GM21619 (cell line): ENCODE data around the gene DSCAM.

ENCODE experiments used
- ATAC-seq: cut with Tn5 transposase; IDR thresholded peaks from one replicate; pipeline ENCODE4 v1.9.1; 2021; ENCODE audit not compliant: unreplicated experiment

The DSCAM gene

DNA sequence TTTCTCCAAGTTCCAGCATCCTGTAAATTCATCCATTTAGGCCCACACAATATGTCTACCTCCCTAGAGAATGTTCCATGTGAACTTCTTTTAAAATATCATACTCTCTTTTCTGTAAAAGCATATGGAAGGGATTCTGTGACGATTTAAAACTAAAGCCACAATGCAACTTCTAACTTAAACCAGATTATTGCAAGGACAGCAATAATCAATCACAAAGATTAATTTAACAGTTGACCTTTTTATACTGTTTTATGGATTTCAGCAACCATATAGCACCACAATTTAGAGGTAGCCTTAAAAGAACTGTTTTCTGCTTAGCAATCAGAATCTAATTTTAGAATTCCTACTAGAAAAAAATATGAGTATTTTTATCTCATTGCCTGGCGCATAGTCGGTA, 58.3 kb downstream of the DSCAM start:
- no peak for ATAC-seq

DNA sequence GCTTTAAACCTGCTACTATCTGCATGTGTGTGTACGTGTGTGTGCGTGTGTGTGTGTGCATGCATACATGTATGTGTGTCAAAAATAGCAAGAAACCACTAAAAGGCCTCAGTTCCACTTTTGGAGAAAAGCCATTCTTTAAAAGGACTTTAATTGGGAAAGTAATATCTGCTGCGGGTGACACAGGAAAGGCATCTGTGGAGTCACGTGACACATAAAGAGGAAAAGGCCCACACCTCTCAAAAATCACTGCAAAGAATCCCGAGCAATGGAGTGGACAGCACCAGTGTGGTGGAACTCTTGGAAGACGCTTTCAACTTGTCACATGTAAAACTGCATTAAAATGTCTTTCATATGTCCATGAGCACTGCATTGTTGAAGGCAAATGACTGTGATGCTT, 63.6 kb downstream of the DSCAM start:
- ATAC-seq, result no peak

DNA sequence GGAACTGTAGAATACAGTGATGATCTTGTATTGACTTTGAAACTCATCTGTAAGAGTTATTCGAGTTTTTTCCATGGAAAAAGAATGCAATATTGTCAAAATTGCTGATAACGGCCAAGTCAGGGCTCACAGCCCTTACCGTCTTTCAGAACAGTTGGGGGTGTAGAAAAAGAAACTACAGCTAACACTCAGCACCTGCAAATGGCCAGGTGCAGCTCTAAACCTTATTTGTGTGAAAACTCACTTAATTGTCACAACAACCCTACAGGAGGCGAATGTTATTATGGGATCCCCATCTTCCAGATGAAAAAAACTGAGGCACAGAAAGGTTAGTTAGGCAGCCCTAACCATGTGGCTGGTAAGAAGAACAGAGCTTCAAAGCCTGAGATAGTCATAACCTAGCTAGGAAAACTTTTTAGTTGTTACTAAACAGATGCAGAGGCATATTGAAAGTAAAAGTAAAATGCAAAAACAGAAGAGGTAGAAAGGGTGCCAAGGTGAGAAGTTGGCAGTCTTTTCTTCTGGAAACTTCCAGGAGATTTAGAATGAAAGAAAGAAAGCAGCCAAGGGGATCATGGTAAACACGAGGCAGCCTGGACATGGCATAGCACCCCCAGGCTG, 76.4 kb downstream of the DSCAM start:
- no peak for ATAC-seq

DNA sequence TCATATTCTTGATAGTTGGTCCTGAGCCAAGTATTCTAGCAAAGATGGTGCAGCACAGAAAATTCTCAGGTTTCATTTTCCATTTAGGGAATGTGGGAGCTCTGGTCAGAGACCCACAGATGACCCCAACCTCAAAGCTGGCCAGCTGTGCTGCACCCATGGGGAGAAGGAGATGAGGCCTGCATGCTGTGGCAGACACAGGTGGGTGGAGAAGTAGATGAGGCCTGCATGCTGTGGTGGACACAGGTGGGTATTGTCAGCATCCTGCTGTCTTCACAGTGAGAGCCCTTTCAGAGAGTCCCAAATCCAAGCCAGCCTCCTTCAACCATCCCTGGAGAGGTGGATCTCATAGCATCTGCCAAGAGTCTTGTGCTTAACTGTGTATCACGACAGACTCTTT, 77.7 kb downstream of the DSCAM start:
- no peak for ATAC-seq

DNA sequence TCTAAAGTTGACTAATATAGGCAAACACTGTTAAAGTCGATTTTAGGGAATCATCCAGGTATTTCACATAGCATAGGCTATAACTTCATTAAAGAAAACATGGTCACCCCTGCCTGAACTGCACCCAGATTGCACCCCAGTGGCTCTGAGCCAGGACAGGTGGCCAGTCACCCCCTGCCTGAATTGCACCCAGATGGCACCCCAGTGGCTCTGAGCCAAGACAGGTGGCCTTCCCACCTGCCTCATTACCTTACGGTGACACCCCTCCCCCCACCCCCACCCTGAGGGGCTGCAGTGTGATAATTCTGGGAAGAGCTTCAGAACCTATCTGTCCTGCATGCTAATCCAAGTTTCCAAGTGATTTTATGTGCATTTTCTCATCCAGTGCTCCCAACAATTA, 78.9 kb downstream of the DSCAM start:
- ATAC-seq, result no peak

DNA sequence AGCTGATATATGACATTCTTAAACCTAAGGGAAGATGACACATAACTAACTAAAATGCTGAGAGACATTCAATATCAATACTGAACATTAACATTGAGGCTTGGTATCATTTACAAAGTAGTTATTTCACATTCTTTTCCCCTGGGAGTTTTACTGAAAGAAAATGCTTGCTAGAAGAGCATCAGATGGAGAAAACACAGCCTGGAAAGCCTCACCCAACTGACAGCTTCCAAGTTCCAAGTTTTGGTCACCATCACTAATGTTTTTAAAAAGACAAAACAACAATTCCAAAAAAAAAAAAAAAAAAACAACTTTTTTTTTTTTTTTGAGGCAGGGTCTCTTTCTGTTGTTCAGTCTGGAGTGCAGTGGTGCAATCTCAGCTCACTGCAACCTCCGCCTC, 80.6 kb downstream of the DSCAM start:
- ATAC-seq, result no peak

DNA sequence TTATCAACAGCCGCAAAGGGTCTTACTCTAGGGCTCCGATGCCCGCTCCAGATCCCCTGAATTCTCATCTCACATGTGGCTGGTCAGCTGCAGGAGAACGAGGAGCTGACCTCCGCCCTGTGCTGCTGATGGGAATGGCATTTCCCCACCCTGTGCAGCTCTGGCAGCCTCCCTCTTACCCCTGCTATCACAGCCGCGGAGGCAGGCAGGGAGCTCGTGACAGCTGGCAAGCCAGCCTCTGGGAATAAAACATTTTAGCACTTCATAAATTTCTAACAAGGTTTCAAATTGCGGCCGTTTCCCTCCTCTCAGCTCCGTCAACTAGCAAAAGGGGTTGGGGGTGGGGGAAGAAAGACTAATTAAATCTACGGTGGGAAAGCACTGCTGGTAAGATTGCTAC, 81.1 kb downstream of the DSCAM start:
- ATAC-seq, result no peak

DNA sequence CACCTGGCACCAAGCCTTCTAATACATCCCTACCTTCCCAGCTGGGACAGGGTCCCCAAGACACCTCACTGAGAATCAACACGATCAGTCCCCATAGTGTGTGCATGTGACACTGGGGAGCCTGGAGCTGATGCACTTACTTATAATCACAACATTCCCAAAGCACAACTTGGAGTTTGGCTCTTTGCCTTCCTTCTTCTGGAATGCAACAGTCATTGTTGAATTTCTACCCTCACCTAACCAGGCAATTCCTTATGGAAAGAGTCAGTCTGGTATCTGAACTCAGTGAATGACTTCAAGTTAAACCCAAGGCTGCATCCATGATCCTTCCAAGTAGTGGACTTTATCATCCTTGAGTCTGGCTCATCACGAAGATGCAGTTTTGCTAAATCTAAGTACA, 86.1 kb downstream of the DSCAM start:
- ATAC-seq, result no peak

DNA sequence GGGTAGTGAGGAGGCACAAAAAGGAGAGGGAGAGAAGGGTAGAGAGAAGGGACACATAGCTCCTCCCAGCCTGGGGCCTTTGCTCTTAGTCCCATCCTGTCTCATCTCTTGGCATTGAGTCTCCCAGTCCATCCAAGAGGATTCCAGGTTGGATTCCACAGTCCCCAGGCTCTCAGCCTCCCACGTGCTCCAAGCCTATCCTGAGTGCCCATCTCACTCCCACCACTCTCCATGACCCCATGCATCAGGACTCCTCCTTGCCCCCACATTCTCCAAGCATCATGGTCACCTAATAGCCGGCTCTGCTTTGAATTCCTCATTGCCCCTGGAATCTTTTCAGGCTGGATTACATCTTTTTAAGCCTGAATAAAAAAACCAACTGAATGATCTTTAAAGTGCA, 87.9 kb downstream of the DSCAM start:
- ATAC-seq, result no peak

DNA sequence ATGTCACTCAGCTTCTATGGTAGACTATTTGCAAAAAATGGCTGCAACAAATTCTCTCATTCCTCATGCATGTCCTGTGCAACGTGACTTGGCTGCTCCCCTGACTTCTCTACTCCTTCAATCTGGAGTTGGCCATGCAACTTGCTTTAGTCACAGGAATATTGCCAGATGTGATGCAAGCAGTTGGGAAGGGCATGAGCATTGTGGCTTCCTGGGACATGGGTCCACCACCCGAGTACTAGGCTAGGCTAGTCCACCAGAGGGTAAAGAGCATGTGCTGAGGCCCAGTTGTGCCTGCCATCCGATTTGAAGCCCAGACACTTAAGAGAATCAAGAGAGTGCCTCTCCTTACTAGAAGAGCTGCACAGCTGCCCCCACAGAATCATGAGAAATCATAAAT, 89.6 kb downstream of the DSCAM start:
- ATAC-seq, result no peak

DNA sequence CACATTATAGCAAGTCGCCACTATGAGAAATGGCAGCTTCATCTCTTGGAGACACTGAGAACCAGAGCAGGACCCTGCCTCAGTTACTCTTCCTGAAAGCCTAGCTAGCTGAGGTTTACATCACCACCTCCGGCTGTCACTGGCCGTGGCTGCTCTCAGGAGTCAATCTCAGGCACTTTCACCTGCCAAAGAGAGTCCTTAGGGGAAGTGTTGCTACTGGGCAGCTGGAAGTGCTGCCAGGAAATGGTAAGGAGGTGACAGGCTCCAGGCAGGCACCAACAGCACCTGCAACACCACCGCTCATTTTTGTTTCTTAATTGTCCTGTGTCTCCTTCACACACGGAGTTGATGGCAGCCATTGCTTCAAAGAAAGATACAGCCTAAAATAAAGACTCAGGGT, 92.5 kb downstream of the DSCAM start:
- no peak for ATAC-seq

DNA sequence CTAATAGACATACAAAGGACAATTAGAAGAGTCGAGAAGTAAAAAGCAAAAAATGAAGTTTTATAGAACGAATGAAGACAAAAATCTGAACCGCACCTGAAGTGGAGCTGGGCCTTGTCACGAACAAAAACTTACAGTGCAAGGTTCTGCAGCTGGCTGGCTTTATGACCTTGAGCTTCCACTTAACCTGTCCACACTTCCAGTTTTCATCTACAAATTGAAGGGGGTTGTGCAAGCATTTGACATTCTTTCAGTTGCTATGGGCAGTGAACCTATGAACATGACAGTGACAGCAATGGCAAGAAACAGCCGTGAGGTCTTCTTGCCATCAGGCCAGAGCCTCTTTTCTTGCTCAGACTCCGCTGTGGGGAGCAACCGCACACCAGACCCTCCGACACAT, 93.2 kb downstream of the DSCAM start:
- ATAC-seq, result no peak

DNA sequence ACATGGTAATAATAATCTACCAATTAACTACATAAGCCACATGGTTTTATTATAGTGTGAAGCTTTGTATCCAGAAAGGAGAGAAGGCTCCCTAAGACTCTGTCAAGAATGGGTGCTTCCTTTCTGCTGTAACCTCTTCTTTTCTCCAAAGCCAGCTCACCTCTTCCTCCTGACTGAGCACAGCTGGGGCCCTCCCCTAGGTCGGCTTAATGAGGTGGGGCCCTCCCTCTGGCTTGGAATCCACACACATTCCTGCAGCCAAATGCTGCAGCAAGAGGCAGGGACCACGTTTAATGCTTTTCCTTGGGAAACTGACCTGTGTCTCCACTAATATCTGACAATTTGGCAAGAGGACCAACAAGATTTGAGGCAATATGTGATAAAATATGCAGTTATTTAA, 94.8 kb downstream of the DSCAM start:
- no peak for ATAC-seq

DNA sequence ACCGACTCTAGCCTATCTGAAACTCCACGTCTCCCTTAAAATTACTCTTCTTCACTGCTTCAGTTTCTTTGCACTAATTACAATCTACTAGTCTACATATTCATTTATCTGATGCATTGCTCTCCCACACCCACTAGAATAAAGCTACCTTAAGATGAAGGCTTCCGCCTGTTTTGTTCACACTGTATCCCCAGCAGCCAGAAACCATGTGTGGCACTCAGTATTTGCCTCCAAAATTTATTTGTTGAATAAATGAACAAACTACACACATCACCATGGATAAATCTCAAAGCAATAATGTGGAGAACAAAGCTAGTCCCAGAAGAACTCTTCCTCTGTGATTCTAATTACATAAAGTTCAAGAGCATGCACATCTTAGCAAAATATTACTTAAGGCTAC, 95.7 kb downstream of the DSCAM start:
- no peak for ATAC-seq

DNA sequence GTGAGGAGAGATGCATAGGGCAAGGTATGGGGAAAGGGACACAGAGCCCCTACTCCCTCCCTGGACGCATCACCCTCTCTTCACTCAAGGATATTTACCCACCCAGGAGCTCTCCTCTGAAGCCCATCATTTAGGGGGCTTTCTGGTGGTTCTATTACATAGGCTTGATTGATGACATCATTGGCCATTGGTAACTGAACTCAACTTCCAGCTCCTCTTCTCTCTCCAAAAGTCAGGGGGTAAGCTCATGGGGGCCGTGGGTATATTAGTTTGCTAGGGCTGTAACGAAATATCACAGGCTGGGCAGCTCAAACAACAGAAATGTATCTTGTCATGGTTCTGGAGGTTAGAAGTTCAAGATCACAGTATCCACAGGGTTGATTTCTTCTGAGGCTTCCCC, 110.8 kb downstream of the DSCAM start:
- ATAC-seq, result no peak

DNA sequence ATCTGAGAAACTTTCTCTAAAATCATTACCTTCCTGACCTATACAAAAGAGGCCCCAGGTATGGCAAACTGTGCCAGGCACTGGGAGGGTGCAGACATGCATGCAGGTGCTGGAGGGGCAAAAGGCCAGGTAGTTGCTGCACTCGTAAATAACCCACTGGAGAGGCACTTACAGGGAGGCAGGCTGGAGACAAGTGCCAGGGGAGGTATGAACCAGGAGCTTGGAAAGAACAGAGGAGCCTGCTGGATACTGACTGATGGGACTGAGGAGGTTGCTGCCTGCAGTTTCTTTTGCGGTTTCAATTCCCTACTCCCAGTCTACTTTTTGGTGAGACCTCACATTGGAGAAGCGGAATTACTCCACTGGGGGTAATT, 113.9 kb downstream of the DSCAM start:
- ATAC-seq, result no peak

DNA sequence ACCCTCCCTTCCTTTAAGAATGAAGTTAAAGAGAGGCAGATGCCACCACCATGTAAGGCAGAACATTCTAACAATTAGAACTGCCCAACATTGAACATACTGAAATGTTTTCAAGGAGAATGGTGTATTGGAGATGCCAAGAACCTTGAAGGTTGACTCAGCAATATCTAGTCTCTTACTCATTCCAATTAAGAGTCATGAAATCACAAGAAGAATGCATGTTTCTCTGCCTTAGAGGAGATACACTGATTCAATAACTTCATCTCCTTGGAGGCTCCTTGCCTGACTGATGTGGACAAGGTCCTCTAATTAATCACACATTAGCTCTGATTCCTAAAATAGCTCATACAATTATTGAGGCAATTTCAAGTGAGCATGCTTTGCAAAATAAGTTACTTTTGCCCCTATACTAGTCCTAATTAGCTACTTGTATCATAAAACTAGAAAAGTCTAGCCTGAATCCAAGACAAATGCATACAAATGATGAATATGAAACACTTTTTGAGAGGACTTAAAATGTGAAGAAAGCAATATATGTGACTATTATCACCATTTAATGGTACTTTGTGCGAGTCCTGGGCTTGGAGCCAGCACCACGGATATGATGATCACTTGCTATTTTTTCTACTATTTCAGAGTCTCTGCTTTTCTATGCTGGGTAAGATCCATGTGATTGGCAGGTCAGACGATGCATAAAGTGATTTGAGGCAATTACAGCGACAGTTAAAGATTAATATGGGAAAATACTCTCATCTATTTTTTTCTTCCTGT, 114.5 kb downstream of the DSCAM start:
- ATAC-seq, result no peak

DNA sequence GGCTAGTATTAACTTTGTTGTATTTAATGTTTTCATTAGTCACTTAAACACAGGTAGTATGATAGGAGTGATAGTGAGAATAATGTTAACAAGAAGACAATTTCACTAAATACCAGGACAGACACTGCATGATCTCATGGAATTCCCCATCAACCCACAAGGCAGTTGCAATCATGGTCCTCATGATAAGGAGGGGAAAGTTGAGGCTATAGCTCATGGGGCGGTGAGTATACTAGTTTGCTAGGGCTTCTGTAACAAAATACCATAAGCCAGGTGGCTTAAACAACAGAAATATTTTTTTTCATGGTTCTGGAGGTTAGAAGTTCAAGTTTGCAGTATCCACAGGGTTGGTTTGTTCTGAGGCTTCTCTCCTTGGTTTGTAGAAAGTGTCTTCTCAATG, 115.8 kb downstream of the DSCAM start:
- ATAC-seq, result no peak

DNA sequence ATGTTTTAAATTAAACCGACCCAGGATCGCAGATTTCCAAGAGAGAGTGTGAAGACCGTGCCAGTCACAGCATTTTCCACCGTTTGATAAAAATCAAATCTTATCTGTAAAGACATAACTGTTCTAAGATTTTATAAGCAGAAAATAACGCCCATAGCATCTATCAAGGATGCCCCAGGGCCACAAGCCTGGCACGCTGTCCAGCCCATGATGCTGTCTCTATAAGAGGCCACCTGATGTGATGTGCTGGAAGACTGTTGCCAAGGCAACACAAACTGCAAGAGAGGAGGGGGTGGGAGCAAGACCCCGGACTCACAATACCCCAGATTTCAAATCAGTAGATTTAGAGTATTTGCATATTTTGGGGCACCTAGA, 116.5 kb downstream of the DSCAM start:
- no peak for ATAC-seq

DNA sequence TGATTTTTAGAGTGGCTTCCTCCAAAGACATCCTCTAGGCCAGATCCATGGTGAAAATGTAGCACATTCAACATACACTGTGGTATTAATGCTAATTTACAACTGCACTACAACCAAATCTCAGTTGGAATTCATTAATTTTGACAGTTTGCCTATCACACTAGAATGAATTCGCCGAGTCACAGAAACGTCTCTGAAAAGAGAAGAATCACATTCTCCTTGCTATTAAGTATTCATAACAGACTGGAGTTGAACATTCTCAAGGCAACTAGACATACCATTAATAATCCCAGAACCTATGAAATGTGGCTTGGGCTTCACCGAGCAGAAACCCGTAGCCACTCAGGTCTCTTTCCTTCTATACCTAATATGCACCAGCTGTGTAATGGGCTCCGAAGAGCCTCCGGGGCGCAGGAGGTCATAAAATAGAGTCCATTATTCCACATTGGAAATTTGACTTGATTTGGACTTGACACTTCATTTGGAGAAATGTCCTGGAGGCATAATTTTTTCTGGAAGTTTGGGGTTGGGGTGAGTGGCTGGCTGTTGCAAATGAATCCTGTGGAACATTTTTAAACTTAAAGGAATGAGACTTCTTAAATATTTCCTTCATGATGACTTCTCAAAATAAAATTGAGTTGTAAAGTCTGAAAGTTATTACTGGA, 117.1 kb downstream of the DSCAM start:
- ATAC-seq, result no peak

DNA sequence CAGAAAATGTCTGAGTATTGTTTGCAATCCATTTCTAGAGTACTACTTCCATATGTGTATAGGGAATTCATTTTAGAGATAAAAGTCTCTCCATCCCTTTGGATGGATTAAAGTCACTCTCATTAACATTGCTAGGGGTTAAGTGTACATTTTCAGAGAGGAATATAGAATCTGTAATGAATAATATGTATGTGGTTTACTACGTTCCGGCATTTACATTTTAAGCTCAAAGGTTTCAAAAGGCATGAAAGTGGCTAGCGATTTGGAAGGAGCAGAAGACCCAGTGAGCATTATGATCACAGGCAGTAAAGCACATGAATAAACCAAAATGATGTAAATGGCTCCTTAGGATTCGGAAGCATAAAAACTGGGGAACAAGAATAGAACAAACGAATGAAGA, 123.0 kb downstream of the DSCAM start:
- no peak for ATAC-seq

DNA sequence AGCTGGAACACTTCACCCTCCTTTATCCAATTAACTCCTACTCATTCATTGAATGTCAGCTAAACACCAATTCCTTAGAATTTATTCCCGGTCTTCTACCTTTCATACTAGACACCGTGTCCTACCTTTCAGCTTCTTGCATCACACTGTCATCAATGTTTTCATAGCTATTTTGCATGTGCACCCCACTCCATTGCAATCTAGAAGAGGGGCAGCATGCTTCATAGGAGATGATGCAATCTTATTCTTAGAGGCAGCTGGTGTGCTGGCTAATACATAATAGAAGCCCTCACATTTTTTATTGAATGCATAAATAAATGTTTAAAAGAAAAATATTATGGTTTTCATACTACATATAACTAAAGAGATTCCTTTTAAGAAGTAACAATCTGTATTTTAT, 123.6 kb downstream of the DSCAM start:
- ATAC-seq, result no peak

DNA sequence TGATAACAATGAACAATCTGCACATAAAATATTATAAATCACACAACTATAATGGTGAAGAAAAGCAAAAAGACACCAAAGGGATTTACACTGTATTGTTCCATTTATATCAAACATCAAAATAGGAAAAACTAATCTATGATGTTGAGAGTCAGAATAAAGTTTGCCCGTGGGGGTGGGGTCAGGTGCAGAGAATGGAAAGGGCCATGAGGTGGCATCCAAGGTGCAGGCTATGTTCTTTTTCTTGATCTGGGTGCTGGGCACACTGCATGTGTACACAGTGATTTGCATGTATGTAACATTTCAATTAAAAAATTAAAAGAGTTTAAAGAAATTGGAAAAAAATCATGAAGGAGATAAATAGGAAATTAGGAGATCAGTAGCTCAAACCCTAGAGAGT, 127.3 kb downstream of the DSCAM start:
- ATAC-seq, result no peak
